Mucosa of gallbladder (tissue), 1 donor: ENCODE measurements around the gene BCL6B. TPM values are rescaled to one million over a fixed set of nuclear protein-coding genes. Genes with fewer than 3 reads are reported as not detected.

Source experiments
- DNase-seq: peaks from one replicate; pipeline ENCODE4 v3.0.0-alpha.2; 2020; ENCODE audit warnings: low spot score
- total RNA-seq: library from RNA; stranded (reverse); gene quantifications from one replicate; pipeline ENCODE4 v1.2.1, GENCODE V29; 2021
- donor health status: DM: no; HTN: no; CAD: no.

Gene BCL6B
- total RNA-seq, 1 donor from 2014 or later: 6.2 TPM

GRCh38 chr17:7060165-7060891 lies 37.5 kb downstream of the BCL6B start:
- DNase-seq: peak; percentile 44

DNA sequence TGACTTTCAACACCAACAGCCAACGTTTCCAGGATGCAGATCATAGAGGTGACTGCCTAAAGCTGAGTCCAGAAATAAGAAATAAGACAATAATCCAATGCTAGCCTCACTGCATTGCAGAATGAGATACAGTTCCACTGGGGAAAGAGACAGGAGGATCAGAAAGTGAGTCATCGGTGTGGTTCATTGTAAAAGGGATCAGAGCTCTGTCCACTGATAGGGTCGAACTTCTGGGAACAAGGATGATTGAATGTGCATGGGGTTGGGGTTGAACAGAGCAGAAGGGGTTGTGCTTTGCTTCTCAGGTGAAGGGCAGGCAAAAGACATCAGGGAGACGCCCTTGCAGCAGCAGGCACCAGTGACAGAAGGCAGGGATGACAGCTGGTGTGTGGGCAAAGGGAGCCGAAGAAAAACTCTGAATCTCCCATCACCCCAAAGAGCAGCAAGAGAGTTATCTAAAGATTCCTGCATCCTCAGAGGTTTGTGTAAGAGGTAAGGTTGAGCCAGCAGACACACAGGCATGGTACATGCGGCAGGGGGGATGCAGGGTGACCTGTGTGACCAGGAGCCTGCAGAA lies 40.8 kb downstream of the BCL6B start:
- no peak for DNase-seq

- no peak for DNase-seq
These were observed 41.4 kb downstream of the BCL6B start for GRCh38 chr17:7064261-7064660.

DNA sequence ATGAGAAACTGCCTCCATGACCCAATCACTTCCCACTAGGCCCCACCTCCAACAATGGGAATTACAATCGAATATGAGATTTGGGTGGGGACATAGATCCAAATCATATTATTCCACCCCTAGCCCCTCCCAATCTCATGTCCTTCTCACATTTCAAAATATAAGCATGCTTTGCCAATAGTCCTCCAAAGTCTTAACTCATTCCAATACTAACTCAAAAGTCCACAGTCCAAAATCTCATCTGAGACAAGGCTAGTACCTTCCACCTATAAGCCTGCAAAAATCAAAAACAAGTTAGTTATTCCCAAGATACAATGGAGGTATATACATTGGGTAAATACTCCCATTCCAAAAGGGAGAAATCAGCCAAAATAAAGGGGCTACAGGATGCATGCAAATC lies 44.3 kb downstream of the BCL6B start:
- no peak for DNase-seq

- no peak for DNase-seq
These were observed 45.4 kb downstream of the BCL6B start for GRCh38 chr17:7068268-7068667.

DNA sequence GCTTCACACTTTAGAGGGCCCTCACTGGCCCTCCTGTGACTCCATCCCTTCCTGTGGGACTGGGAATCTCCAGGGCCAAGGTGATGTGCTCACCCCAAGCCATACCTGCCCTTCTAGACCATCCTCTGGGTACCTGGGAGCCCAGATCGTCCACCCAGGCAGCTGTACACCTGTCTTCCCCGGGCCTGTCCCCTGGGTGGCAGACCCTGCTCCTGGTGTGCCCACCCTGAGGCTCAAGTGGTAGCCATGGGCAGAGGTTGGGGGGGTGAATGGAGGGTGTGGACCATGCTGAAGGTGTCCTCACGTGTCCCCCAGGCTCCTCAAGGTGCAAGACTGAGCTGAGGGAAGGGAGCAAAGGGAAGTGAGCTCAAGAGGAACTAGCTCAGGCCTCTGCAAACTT lies 47.9 kb downstream of the BCL6B start:
- DNase-seq: no peak

DNA sequence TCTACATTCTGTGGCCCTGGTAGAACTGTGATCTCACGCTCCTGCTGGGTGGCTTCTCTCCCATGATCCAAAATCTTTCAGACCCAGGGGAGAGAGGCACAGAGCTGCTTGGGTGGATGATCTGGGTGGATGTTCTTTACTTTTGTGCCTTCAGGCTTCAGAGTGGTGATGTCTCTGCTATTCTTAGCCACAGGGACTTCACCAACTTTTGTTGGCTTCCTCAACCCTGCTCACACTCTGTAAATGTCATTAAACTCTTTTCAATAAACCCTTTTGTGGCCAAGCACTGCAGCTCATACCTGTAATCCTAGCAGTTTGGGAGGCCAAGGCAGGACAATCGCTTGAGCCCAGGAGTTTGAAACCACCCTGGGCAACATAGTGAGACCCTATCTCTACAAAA lies 49.6 kb downstream of the BCL6B start:
- DNase-seq: no peak

DNA sequence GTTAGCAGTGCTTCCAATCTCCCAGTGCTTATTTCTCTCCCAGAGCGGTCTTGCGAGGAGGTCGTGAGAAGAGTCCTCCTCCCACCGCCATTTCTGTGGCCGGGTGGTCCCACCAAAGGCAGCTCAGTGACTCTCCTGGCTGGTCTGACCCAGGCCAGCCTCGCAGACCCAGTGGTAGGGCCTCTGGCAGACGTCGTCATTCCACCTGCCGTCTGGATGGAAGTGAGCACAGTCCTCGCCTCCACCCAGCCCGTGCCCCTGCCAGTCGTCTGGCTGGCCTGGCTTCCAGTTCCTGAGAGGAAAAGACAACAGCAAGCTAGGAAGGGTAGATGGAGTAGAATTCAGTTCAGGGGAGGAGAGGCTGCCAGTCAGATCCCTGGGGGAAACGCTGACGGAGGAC lies 52.1 kb downstream of the BCL6B start:
- no peak for DNase-seq

DNA sequence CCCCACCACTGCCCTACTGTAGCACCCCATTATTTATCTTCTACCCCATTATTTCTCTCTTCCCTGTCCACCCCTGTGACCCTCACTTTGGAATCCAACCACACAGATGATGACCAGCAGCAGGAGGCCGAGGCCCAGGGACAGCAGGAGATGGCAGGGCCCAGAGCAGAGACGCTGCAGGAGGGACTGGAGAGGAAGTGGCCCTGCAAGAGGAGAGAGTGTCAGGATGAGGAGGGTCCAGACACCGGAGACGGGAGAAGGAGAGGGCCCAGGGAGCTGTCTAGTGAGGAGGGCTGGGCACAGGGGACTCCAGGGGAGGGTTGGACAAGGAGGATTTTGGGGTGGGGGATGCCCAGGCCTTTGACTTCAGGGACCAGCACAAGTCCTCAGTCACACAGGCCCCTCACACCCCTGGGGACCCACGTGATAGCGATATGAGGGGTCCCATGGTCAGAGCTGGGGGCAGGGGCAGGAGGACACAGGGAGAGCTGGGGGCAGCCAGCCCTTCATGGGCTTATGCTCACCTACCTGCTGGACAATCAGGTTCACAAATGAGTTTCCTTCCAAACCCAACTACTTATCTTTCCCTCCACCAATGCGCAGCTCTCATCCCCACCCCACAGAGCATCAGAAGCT lies 55.2 kb downstream of the BCL6B start:
- DNase-seq: no peak

DNA sequence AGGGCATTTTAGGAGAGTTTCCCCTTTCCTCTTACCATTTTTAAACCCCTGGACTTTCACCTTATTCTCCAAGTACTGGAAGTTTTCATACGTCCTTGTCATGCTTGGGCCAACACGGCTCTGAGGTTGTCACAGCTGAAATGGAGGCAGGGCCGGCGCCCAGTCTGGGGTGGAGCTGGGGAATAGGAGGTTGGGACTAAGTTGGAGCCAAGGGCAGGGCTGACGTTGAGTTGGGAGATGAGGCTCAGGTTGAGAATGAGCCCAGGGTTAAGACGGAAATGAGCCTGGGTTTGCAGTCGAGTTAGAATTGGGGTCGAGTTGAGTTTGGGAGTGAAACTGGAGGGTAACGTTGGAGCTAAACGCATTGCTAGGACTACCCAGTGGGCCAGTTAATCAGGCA lies 55.9 kb downstream of the BCL6B start:
- DNase-seq: no peak

Other genes with a start within 250 kb of the BCL6B start
- gene FBXO39, start 246.8 kb upstream of the BCL6B start, total RNA-seq: 0.23 TPM
- gene TEKT1, start 191.3 kb upstream of the BCL6B start, total RNA-seq: not detected
- not detected for gene ALOX12, start 27.0 kb upstream of the BCL6B start, total RNA-seq
- 228 TPM for gene RNASEK, start 10.4 kb upstream of the BCL6B start, total RNA-seq
- gene SLC16A13, start 13.0 kb downstream of the BCL6B start, total RNA-seq: 44.4 TPM
- 4.5 TPM for gene SLC16A11, start 21.0 kb downstream of the BCL6B start, total RNA-seq
- gene CLEC10A, start 57.2 kb downstream of the BCL6B start, total RNA-seq: 8.3 TPM
- 45.5 TPM for gene ASGR2, start 91.8 kb downstream of the BCL6B start, total RNA-seq
- gene ASGR1, start 156.3 kb downstream of the BCL6B start, total RNA-seq: 5.0 TPM
- gene DLG4, start 196.8 kb downstream of the BCL6B start, total RNA-seq: 36.5 TPM
- 914 TPM for gene ACADVL, start 196.9 kb downstream of the BCL6B start, total RNA-seq
- gene DVL2, start 211.5 kb downstream of the BCL6B start, total RNA-seq: 60.9 TPM
- gene PHF23, start 216.4 kb downstream of the BCL6B start, total RNA-seq: 32.3 TPM
- 587 TPM for gene GABARAP, start 219.4 kb downstream of the BCL6B start, total RNA-seq
- gene CTDNEP1, start 228.7 kb downstream of the BCL6B start, total RNA-seq: 107 TPM
- gene ELP5, start 229.2 kb downstream of the BCL6B start, total RNA-seq: 47.9 TPM
- 248 TPM for gene CLDN7, start 239.4 kb downstream of the BCL6B start, total RNA-seq